Inflammatory macrophage treated with lipopolysaccharide for 1 hour (primary cell): ENCODE data around the gene OVOL1.
"Not testable (repeated sequence)": the region's sequence is repeated elsewhere in the genome, so short reads cannot be mapped to it uniquely, and the experiment has no call there.

ENCODE experiments used
- DNase-seq, 2 donors: peaks; one replicate each; pipeline ENCODE4 v3.0.0-alpha.2; 2020 to 2022

The OVOL1 gene

GRCh38 chr11:65786786-65787636, at the start of gene OVOL1:
OVOL1 (plus strand) TSS chr11:65787063; CDS start chr11:65787374, 311 bp downstream.
- no peak for DNase-seq

- DNase-seq = no peak
Observed at GRCh38 chr11:65739022-65739421, 47.8 kb upstream of the OVOL1 start.

- DNase-seq = no peak
Observed at GRCh38 chr11:65741185-65741584, 45.7 kb upstream of the OVOL1 start.

GRCh38 chr11:65742353-65742752, 44.5 kb upstream of the OVOL1 start:
- DNase-seq = no peak

- no peak for DNase-seq
Observed at GRCh38 chr11:65743681-65744025, 43.2 kb upstream of the OVOL1 start.

GRCh38 chr11:65744026-65744698, 42.7 kb upstream of the OVOL1 start:
- DNase-seq = peak; percentile 55 to 64

- no peak for DNase-seq
Observed at GRCh38 chr11:65744699-65745042, 42.2 kb upstream of the OVOL1 start.

- DNase-seq = no peak
Observed at GRCh38 chr11:65745049-65745448, 41.8 kb upstream of the OVOL1 start.

GRCh38 chr11:65762169-65762568, 24.7 kb upstream of the OVOL1 start:
- not testable (repeated sequence) for DNase-seq

GRCh38 chr11:65762816-65763215, 24.0 kb upstream of the OVOL1 start:
- DNase-seq = not testable (repeated sequence)

GRCh38 chr11:65764434-65764833, 22.4 kb upstream of the OVOL1 start:
- no peak for DNase-seq

- DNase-seq = peak; percentile 27 to 37
Observed at GRCh38 chr11:65766535-65766934, 20.3 kb upstream of the OVOL1 start.

- no peak for DNase-seq
Observed at GRCh38 chr11:65767406-65767805, 19.5 kb upstream of the OVOL1 start.

GRCh38 chr11:65767806-65768205, 19.1 kb upstream of the OVOL1 start:
- peak; percentile 45 to 63 for DNase-seq

- no peak for DNase-seq
Observed at GRCh38 chr11:65770951-65771567, 15.8 kb upstream of the OVOL1 start.

GRCh38 chr11:65771589-65772112, 15.2 kb upstream of the OVOL1 start:
- DNase-seq = no peak

GRCh38 chr11:65773784-65774411, 13.0 kb upstream of the OVOL1 start:
- DNase-seq = no peak

- no peak for DNase-seq
Observed at GRCh38 chr11:65774525-65775306, 12.1 kb upstream of the OVOL1 start.

GRCh38 chr11:65776196-65776595, 10.7 kb upstream of the OVOL1 start:
- DNase-seq = peak; percentile 96 to 97

- no peak for DNase-seq
Observed at GRCh38 chr11:65776710-65777141, 10.1 kb upstream of the OVOL1 start.

- no peak for DNase-seq
Observed at GRCh38 chr11:65777241-65777640, 9.6 kb upstream of the OVOL1 start.

GRCh38 chr11:65777821-65778361, 9.0 kb upstream of the OVOL1 start:
- no peak for DNase-seq
